HG02938 (cell line): ENCODE measurements around the gene GAK.

ENCODE experiments used
- ATAC-seq: cut with Tn5 transposase; IDR thresholded peaks from one replicate; pipeline ENCODE4 v1.9.1; 2021; ENCODE audit warnings: mild to moderate bottlenecking, moderate library complexity; ENCODE audit not compliant: unreplicated experiment

The GAK gene

DNA sequence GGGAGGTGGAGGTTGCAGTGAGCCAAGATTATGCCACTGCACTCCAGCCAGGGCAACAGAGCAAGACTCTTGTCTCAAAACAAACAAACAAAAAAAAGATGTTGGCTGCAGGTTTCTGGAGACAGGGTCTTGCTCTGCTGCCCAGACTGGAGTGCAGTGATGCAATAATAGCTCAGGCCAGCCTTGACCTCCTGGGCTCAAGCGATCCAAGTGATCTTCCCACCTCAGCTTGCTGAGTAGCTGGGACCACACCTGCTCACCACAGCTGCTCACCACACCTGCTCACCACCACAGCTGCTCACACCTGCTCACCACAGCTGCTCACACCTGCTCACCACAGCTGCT, 76.3 kb downstream of the GAK start:
- no peak for ATAC-seq

DNA sequence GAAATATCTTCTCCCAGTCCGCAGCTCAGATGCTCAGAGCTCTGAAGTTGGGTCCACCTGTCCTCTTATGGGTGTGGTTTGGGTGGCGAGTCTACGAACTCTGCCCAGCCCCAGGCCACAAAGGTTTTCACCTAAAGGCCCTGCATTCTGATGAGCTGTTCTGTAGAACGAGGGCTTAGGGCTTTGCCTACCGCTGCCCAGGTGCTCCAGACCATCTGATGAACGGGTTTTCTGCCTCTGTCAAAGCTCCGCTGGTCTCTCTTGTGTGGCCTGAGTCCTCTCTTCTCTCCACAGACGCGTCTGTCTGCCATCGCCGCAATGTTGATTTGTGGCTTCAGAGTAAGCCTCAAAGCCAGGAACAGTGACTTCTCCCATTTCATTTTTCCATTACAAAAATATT, 77.8 kb downstream of the GAK start:
- no peak for ATAC-seq

DNA sequence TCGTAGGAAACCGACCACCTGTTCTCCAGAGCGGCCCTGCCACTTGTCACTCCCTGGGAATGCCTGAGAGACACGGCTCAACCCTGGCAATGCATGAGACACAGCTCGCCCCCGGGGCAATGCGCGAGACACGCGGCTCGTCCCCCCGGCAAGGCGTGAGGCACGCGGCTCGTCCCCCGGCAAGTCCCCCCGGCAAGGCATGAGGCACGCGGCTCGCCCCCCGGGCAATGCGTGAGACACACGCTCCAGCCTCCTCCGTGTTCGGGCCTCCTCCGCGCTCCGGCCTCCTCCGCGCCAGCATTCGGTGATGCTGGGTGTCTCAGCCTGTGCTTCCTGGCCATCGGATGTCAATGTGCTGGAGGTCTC, 78.7 kb downstream of the GAK start:
- ATAC-seq, result no peak

DNA sequence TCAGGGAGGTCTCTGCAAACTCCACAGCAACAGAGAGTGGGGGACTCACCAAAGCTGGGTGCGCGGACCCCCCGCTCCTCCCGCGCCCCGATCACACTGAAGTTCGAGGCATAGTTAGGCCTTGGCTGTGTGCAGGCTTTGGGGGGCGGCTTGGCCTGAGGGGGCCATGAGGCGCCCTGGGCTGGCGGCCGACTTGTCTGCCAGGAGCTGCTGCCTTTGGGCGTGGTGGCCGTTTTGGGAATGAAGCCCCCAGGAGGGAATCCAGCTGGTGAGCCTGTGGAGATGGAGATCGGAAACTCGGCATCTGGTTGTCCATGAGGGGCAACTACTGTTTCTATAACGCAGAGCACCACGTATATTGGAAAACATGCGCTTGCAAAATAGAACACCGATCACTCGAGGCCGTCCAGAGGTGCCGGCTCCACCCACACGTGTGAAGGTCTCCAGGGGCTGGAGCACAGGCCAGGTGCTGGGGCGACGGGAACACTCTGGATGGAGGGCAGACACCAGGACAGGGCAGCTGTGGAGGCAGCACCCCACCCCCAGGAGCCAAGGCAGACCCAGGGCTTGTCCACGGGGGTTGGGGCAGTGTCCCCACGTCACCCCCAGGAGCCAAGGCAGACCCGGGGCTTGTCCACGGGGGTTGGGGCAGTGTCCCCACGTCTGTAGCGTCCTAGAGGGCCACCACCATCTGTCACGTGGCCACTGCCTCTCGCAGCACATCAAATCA, 80.2 kb downstream of the GAK start:
- ATAC-seq, result no peak

DNA sequence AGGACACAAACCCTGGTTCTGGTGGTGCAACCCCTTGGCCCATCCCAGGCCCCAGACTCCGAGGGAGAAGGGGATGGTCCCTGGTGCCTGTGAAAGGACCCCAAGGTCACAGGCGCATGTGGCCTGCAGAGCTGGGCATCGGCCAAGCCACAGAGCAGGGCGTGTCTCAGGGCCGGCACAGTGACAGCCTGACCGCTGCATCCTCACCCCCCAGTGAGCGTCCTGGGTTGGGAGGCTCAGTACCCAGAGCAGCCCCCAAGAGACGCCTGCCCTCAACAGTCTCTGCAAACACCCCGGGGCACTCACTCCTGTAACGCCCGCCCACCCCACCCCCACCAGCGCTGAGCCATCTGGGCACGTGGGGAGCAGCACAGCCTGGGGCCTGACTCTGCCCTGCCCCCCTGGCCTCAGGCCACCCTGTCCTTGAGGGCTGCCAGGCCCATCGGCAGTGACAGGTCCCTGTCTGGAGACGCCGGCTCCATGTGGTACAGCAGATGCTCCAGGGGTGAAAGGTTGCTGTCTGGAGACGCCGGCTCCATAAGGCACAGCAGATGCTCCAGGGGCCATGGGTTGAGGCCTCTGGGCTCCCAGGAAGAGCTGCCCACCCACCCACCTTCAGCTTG, 81.7 kb downstream of the GAK start:
- ATAC-seq, result no peak

DNA sequence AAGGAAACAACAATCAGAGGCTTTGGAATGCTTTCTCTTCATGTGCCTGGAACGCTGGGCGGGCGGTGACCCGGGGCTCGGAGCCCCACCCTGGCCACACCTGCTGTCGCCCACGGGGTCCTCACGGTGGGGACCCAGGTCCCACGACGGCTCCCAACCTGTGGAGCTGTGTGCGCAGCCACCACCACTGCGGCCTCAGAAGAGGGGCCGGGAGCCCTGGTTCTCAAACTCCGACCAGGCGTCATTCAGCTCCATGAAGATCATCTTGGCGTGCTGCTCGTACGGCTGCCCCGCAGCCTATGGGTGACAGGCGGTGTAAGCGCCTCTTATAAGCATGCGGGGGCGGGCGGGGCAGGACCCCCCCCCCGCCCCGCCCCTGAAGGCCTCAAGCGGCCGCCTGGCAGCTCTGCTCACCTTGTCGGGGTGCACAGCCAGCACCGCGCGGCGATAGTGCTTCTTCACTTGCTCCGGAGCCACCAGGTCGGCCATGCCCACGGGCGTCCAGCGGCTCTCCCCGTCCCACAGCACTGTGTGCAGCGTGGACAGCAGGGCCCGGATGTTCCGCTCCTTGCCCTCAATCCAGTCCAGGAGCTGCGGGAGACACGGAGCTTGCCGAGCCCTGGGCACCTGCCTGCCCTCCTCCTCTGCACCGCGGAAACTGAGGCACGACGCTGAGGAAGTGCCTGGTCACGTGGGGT, 82.5 kb downstream of the GAK start:
- ATAC-seq, result no peak

DNA sequence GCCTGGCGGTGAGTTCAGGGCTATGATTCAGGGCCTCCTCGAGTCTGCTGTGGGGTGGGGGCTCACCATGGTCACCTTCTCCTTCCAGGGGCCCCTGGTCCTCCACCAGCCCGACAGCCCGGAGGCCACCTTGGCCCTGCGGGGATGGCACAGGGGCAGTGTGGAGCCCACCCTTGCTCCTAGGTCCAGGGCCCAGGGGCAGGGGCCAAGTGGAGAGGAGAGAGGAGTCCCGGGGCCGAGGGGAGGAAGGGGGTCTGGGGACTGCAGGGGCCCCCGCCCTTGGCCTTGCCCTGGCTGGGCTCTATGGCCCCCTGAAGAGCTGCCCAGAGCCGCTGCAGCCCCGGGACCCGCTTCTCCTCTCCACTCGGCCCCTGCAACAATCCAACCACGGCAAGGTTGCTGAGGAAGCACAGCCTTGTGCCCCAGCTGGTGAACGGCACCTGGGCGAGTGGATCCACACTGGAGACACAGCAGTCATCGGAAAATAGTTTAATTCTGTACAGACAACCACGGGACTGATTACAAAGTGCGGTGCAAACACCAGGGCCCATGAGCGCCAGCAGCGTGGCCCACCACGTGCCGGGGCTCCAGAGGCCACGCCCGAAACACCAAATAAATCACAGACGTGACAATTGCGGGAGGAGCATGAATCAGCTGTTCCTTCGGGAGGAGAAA, 83.2 kb downstream of the GAK start:
- no peak for ATAC-seq

DNA sequence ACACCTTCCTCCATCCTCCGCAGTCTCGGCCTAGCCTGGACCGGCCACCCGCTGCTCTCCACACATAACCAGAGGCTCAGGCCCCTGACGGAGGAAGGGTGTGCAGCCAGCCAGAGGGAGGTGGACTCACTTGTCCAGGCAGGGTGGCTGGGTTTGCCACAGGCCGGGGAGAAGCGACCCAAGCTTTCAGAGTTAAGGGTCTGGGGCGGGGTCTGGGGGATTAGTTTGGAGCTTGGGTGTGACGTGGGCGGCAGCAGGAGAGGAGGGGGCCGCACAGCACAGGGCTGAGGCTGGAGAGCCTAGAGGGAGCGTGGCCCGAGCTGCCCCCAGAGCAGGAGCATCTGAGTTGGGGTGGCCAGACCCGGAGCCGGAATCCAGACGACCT, 83.8 kb downstream of the GAK start:
- no peak for ATAC-seq

DNA sequence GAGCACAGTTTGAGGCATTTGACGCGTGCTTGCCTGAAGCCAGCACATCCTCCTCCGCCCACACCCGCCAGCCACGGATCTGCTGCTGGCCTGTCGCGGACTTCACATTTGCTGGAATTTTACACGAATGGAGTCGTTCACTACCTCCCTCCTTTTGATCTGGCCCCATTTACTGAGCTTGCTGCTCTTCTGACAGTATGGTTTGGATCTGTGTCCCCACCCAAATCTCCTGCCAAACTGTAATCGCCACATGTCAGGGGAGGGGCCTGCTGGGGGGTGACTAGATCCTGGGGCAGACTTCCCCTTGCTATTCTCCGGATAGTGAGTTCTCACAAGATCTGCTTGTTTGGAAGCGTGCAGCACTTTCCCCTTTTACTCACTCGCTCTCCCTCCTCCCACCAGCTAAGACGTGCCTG, 86.3 kb downstream of the GAK start:
- no peak for ATAC-seq

DNA sequence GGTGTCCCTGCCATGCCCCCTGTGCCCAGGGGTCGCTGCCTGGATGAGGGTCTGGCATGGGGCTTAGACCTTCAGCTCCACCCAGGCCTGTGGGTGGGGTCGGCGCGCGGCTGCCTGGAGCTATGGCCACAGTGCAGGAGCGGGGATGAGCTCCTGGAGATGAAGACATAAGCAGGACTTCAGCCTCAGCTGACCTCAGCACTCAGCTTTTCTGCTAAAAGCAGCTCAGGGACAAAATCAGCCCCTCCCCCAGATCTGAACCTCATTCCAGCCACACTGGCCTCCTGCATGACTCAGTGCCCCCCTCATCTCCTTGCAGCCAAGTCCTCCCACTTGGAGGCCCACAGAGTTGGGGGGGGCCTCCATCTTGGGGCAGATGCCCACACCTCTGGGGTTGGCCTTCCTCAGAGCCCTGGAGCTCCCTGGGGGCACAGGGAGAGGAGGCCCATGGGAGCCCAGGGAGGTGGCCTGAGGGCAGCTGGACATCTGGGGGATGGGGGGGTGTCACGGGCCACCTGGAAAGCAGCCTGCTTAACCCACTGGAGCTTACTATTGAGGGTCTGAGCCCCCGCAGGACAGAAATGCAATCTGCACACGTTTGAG, 86.8 kb downstream of the GAK start:
- no peak for ATAC-seq

DNA sequence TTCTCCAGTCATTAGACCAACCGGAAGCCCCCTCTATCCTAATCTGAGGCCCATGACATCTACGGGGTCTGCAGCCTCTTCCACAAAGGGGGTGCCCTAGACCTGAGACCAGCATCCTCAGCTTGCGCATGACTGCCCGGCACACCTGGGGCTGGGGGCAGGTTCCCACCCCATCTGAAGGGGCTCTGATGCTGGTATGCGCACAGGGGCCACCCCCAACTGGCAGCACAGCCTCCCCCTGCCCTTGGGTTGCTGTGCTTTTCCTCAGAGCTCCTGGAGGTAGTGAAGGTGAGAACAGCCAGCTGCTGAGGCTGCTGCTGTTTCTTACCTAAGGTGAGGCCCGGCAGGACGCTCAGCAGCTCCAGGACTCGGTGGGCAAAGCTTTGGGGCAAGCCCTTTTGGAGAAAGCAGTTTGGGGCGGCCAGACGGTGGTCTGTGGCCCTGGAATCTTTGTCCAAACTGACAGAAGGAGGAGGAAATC, 87.3 kb downstream of the GAK start:
- ATAC-seq, result no peak

DNA sequence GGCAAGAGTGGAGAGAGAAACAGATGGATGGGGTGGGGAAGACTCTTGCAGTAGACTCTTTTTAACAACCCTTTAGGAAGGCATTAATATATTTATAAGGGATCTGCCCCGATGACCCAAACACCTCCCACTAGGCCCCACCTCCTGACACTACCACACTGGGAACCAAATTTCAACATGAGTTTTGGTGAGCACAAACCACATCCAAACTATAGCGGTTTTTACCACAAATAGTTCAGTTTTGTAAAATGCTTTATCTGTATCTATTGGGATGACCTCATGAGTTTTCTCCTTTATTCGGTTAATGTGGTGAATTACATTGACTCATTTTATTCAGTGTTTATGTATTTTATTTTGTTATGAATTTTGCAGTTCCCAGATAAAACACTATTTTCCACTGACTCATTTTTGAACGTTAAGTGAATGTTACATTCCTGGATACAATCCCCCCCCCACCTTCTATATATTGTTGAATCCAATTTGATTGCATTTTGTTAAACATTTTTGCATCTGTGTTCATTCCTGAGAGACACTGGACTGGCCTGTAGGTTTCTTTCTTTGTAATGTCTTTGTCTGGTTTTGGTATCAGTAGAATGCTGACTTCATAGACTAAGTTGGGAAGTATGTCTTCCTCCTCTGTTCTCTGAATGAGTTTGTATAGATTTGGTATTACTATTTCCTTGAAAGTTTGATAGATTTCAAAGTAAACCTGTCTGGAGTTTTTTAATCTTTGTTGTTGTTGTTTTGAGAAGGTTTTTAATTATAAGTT, 92.3 kb downstream of the GAK start:
- no peak for ATAC-seq

DNA sequence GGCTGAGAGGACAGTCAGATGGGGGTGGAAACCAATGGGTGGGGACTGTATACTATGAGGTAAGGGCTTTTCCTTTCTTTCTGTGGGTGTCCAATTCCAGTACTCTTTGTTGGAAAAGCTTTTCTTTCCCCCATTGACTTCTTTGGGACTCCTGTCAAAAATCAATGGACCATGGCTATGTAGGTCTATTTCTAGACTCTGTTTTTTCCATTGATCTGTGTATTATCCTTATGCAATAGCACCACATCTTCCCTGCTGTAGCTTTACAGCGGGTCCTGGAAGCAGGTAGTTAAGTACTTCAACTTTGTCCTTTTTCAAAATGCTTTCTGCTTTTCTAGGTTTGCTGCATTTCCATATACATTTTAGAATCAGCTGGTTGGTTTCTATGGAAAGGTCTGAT, 94.3 kb downstream of the GAK start:
- no peak for ATAC-seq

DNA sequence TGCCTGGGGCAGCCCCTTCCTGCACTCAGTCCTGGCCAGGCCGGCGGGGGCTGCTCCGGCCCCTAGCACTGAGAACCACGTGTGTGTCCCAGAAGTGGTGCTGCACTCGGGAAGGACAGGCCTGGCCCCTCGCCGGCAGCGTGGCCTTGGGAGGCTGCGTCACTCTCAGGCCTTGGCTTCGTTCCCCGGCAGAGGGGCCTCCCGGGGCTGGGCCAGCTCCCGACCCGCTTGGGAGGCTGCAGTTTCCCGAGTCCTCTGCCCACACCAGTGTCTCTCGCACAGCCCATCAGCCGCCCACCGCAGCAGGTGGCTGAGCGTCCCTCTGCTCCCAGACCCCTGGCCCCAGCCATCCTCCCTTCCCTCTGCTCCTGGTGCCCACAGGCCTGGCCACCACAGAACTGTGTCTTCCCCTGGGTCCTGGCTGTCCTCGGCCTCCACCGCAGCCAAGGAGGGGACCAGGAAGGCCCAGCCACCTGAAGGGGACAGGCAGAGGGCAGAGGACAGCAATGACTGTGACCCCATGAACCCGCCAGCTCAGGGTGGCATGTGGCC, 95.3 kb downstream of the GAK start:
- ATAC-seq, result no peak

DNA sequence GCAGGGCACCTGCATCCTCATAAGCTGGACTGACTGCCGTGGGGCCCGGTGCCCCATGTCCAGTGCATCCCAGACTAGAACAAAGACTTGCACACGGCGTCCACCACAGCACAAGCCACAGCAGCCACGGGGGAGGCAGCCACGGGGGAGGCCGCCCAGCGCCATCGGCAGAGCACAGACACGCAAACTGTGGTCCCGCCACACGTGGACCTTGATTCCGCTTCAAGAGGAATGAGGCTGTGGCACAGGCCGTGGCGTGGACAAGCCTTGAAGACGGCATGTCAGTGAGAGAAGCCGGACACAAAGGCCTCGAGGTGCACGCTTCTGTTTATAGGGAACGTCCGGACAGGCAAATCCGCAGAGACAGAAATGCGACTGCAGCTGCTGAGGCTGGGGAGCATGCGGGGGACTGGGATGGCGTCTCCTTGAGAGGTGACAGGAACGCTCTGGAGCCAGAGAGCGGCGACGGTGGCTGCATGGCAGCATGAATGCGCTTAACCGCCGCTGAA, 96.1 kb downstream of the GAK start:
- no peak for ATAC-seq

DNA sequence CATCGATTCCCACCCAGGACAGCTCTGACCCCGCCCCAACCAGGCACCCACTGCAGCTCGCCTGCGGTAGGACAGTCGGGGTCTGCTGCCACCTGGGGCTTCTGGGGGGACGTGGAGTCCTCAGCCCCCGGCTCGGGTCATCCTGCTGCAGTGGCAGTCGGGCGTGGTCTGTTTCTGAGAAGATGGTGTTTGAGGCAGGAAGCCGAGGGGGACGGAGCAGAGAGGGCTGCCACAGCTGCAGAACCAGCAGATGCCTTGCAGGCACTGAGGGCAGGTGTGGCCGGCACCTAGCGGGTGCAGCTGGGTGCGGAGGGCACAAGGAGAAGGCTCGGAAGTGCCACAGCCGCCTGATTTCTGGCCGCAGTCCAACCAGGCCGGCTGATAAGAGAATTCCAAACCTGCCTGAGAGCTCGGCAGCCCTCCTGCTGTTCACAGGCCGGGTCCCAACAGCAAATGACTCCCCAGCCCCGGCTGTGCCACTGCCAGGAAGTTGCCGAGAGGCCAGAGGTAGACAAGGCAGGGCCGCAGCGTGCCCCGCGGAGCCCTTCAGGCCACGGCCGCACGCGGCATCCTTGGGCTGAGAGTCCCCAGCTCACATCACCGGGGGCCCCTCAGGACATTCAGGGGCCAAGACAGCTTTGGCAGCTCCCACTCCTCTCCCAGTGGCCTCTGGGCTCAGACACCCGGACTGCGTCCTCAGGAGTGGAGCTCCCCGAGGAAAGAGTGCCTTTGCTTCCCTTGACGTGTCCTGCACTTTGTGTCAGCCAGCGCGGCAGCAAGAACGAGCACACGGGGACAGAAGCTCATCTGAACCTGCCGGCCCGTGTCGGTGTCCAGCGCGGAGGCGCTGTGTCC, 96.7 kb downstream of the GAK start:
- no peak for ATAC-seq

DNA sequence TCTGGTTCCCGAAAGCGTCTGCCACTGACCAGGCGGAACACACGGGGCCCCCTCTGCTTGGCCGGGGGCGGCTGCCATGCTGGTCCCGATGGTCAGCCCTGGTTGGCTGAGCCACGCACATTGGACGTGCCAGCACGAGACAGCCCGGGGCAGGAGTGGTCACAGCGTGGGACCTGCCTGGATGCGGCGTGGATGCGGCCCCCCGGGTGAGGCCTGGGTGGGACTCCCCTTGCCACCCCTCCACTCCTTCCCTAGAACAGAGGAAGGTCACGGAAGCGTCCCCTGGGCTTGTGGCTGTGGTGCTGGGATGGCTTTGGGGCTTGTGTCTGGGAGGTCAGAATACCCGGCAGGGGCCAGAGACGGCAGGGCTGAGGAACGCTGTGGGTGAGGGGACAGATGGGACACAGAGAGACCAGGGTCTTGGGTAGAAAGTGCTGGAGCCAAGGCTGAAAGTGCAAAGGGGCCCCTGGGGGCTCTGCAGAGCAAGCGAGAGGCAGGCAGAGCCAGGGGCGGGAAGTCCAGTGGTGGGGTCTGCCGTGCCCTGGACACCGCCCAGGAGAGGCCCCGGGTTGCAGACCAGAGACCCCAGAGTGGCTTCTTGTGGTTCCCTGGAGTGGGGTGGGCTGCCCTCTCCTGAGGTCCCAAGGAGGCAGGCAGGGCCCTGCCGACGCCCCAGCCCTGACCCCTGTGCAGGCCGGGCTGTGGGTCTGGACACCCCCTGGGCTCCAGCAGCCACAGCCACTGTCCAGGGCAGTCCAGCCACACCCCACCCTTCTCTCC, 97.6 kb downstream of the GAK start:
- ATAC-seq, result no peak

DNA sequence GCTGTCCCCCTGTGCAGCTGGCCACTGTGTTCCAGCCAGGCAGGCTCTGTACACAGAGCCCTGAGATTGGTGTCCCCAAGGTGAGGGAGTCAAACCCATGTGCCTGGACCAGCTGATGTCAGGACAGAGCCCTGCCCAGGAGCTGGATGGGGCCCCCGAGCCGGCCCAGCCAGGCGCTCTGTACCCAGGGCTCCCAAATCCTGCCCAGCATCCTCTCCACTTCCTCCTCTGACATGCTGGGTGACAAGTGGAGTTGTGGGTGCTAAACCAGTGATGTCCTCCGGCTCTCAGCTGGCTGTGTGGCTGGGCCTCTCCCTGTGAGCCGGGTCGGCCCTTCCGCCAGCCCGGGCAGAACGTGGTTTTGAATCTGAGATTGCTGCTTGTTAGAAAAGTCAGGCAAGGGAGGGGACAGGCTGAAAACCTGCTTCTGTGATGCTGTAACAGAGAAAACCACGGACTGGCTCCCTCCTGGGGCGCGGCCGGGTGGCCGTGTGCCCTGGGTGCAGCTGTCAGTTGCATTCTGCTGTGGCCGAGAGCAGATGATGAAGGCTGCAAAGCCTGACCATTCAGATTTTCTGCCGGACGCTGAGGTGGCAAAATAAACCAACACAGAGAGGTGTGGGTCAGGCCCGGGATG, 98.3 kb downstream of the GAK start:
- no peak for ATAC-seq
